ENCODE measurements around the gene CDYL2.

DNA sequence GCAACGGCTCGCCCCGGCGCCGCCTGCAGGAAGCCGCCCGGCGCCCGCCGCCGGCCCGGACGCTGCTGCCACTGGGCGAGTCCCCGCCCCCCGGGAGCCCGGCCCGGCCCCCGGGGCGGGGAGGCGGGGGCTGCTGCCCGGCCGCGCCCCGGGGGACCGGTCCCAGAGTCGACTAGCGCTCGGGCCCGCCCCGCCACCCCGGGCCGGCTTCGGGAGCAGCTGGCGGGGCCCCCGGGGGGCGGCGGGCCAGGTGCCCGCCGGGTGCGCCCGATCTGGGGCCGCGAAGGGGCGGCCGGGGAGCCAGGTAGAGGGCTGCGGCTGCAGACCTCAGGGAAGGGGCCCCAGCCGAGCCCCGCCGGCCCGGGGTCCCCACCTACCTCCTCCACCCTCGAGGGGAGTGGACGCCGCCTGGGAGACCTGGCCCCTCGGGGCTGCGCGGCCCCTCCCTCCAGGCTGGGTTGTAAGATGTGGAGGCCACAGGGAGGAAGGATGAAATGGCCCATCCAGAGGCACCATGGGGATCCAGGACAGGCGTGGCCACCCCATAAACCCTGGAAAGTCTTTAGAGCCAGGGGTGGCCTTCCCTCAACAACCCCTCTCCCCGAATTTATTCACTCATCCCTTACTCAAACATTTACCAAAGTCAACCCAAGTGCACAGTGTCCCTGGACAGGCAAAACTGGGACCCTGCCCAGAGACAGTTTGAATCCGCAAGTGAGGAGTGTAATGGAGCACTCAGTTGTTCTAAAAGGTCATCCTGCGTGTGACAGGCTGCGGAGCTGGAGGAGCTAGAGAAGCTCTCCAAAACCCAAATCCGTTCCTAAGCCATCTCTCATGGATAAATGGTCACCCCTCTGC is at the start of gene CDYL2:
- TF ChIP-seq, protein P1, sequence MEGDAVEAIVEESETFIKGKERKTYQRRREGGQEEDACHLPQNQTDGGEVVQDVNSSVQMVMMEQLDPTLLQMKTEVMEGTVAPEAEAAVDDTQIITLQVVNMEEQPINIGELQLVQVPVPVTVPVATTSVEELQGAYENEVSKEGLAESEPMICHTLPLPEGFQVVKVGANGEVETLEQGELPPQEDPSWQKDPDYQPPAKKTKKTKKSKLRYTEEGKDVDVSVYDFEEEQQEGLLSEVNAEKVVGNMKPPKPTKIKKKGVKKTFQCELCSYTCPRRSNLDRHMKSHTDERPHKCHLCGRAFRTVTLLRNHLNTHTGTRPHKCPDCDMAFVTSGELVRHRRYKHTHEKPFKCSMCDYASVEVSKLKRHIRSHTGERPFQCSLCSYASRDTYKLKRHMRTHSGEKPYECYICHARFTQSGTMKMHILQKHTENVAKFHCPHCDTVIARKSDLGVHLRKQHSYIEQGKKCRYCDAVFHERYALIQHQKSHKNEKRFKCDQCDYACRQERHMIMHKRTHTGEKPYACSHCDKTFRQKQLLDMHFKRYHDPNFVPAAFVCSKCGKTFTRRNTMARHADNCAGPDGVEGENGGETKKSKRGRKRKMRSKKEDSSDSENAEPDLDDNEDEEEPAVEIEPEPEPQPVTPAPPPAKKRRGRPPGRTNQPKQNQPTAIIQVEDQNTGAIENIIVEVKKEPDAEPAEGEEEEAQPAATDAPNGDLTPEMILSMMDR (IDR thresholded peaks at IDR 0.05): no peak
- TF ChIP-seq POLR2A (IDR thresholded peaks at IDR 0.05): no peak
